NCI-H774 (cell line): Measurements from ENCODE around the gene SLC25A5.
"Not testable (repeated sequence)": the region's sequence is repeated elsewhere in the genome, so short reads cannot be mapped to it uniquely, and the experiment has no call there.

Experiments
- DNase-seq: peaks from one replicate; lab custom pipeline; 2025; lab: John Stamatoyannopoulos, UW

Gene SLC25A5

GRCh38 chrX:119477812-119478232 is 9.6 kb downstream of the SLC25A5 start:
- peak; percentile 7 for DNase-seq

DNA sequence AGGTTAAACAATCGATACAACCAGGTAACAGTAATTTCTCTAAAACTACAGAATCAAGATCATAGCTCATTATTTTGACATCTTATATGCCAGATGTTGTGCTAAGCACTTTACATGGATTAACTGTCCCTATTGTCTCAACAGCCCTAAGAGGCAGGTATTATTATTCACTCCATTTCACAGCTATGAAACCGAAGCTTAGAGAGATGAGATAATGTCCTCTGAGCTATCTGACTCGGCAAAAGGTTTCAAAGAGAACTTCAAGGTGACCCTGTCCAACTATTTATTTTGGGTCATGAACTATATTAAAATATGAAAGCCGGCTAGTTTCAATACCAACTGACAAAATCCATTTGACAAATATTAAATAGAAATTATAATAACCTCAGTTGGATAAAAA is 10.3 kb downstream of the SLC25A5 start:
- no peak for DNase-seq

DNA sequence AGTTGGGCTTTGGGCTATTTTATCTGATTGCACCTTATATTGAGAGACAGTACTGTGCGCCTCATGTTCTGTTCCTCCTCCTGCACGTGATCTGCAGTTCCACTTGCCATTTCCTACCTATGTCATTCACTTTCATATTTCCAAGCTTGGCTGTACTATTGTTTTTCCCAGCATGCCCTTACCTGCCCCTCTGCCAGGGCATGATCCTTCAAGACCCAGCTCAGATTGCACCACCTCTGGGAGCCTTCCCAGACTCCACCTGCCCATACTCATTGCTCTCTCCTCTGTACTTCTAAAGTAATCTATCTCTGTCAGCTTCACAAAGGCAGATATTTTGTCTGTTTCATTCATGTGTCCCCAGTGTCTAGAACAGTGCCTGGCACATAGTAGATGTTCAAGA is 11.6 kb downstream of the SLC25A5 start:
- DNase-seq: no peak

DNA sequence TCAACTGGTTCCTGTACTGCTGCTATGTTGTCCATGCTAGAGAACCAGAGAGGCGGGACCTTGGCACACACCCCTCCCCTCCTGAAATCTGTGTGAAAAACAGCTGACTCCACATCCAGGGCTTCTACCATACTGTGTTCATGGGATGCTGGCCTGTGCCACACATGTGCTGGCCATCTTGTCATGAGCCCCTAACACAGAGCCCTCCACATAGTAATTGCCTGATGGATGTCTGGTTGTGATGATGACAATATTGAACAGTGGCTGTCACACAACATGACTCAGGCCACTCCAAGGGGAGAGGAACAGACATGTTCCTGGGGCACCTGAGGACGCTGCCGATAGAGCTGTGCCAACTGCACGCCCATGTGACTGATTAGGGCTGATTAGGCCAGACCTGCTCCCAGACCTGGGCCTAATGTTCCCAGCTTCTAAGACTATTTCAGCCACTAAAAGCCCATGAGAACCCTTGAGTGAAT is 13.1 kb downstream of the SLC25A5 start:
- peak; percentile 1 for DNase-seq

DNA sequence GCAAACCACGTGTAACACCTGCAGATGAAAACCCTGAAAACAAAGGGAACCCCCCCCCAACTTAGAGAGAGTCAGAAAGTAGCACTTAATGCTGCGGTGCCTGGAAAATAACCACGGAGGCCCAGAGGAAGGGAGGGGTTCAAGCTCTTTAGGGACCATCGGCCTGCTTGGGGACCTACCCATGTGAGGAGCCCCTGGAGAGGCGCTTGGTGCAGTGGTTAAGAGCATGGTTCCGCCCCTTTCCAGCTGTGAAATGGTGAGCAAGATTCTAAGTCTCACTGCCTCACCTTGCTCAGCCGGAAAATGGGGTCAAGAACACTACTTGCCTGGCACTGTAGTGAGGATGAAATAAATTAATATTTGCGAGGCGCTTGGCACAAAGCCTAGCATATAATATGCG is 13.8 kb downstream of the SLC25A5 start:
- no peak for DNase-seq

DNA sequence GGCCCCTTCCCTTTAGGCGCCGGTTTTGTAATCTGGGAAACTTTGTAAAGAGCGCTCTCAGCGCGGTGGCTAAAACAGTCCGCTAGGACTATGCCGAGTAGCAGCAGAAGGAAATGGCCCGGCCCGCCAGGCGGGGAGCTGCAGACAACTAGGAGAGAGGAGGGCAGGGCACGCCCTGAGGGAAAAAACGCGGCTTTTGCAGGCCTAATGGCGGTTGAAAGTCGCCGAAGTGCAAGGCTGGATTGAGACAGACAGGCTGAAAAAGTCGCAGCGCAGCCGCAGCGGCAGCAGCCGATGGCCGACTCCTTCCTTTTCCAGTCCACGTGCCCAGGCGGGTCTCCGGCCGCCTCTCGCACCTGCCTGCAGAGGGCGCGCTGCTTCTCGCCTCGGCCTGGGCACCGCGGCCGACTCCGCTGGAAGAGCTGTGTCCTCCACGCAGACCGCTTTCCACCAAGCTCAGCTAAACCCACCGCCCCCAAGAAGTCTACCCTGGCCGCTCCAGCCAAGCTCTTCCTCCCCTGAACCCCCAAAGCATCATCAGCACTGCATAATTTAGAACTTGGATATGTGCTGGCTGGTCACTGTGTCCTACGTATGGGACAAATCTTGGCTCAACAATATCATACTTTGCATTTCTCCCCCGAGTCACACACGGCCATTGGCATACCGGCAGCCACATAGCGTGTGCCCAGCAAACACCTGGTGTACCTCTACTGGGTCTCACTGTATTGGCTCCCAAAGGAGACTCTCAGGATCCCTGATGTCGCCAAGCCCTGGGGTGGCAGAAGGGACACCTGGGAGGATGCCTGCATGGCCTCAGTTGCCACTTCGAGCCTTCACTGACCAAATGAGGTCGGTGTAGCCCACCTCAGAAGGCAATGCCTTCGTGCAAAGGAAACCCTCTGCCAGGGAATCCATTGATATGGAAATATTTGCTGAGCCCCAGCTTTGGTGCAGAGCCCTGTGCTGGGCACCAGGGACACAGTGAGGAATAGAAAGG is 14.5 kb downstream of the SLC25A5 start:
- DNase-seq: peak; percentile 68

DNA sequence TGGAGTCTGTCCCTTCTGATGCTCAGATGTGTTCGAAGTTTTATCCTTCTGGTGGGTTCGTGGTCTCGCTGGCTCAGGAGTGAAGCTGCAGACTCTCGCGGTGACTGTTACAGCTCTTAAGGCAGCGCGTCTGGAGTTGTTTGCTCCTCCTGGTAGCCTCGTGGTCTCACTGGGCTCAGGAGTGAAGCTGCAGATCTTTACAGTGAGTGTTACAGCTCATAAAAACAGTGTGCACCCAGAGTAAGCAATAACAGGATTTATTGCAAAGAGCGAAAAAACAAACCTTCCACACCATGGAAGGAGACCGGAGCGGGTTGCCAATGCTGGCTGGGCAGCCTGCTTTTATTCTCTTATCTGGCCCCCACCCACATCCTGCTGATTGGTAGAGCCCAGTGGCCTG is 18.5 kb downstream of the SLC25A5 start:
- DNase-seq: no peak

- not testable (repeated sequence) for DNase-seq
These were observed 19.5 kb downstream of the SLC25A5 start for GRCh38 chrX:119487766-119488165.

- DNase-seq: peak; percentile 41
These were observed 20.5 kb downstream of the SLC25A5 start for GRCh38 chrX:119488749-119489148.

GRCh38 chrX:119489212-119490074 is 21.2 kb downstream of the SLC25A5 start:
- no peak for DNase-seq

GRCh38 chrX:119492463-119492862 is 24.2 kb downstream of the SLC25A5 start:
- DNase-seq: no peak

- not testable (repeated sequence) for DNase-seq
These were observed 25.7 kb downstream of the SLC25A5 start for GRCh38 chrX:119493851-119494495.

DNA sequence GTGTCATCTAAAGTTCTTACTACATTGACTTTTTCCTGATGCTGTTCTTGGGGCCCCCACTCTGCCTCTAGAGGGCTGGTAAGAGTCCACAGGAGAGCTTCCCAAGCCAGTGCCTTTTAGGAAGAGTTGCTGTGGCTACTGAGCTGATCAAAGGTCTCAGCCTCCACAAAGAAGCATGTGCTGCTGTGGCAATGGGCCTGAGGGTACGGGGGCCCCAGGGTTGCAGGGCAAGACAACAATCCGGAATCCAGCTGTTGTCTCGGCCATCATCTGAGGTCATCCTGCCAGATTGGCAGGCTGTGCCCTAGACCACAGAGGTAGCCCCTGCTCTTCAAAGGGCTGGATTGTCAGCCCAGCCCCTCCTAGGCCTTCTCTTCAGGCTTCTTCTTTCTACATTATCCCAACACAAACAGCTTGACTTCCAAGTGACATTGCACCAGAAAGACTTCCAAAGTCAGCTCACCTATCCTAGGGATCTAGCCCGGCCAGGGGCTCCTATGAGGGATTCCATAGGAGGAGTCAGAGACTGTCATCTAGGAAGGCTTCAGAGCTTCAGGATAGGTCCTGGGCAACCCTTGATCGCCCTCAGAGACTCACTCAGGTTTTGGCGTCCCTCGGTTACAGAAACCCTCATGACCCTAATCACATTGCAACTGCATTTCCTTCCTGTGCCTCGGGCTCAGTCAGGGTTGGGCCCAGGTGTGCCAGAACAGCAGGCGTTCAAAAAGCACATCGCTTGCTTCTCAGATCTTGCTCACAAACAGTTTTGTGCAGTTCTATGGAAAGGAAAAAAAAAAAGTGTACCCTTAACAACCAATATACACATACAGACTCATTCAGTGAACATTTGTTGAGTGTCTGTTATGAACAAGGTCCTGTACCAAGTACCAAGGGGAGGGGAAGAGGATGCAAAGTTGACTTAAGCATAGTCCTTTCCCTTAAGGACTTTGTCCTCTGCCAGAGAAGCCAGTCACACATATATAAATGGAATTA is 27.8 kb downstream of the SLC25A5 start:
- DNase-seq: no peak

DNA sequence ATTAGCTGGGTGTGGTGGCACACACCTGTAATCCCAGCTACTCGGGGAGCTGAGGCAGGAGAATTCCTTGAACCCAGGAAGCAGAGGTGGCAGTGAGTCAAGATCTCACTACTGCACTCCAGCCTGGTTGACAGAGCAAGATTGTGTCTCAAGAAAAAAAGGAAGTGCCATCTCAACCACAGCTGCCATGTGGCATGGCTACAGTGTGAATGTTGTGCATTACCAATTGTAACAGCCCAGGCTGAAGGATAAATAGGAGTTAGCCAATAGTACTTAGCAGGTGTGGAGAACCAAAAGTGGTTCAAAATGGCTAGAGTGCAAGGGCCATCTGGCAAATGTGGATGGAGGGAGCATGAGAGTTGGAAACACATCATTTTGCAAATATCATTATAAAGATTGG is 28.9 kb downstream of the SLC25A5 start:
- DNase-seq: no peak

DNA sequence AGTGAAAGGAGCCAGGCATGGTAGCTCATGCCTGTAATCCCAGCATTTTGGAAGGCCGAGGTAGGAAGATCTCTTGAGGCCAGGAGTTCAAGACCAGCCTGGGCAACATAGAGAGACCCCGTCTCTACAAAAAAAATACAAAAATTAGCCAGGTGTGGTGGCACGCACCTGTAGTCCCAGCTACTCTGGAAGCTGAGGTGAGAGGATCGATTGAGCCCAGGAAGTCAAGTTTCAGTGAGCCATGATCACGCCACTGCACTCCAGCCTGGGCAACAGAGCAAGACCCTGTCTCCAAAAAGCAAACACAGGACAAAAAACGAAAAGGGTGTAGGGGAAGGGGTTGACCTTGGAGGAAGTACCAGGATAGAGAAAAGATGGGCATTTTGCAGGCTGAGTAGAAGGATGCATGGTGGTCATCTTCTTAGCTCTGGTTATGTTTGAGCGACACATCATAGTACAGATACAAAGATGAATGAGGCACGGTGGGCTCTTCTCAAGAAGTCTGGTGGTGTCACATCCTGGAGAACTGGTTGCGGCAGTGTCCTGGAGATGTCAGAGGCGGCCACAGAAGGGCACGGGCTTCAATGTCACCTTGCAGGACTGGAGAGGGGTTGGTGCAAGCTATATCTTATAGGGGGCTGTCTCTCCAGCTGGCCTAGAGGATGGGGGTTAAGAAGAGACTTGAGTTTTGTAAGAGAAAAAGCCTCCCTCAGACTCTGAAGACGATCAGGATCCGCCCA is 32.0 kb downstream of the SLC25A5 start:
- DNase-seq: no peak

- DNase-seq: no peak
These were observed 33.4 kb downstream of the SLC25A5 start for GRCh38 chrX:119501511-119502148.

DNA sequence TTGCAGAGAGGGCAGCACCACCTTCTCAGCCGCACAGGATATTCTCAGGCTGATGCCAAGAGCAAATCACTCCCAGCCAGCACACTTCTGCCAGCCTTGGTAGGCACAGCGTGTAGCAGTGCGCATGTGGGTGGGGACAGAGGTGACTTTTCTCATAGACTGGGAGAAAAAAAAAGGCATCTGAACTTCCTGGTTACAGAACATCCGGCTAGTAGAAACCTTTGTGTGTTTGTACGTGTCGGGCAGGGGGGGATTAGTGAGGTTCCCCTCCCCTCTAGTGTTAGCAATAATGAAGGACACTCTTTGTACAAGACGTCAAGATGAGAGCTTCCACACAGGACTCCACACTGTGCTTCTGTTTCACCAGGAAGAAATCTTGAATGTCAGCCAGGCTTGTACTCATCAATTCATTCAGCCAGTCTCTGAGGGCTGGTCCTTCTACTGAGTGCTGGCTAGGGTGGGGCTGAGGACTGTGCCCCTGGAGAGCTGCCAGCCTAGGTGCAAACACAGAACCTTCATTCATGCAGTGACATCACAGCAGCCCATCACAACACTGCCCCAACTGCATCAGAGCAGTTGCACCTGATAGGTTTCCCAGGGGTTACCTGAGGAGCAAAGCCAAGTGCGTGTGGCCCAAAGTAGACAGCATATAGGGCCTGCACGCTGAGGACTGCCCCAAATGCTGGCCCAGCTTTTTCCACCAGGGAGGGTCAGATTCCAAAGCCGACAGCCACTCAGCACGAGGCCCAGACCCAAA is 34.7 kb downstream of the SLC25A5 start:
- DNase-seq: peak; percentile 38

- DNase-seq: no peak
These were observed 35.2 kb downstream of the SLC25A5 start for GRCh38 chrX:119503484-119503861.

- DNase-seq: not testable (repeated sequence)
These were observed 36.9 kb downstream of the SLC25A5 start for GRCh38 chrX:119505145-119505544.
